H1 (cell line): ENCODE results near the gene NPFFR1.

Experiments used
- CTCF ChIP-seq, 3 experiments: IDR thresholded peaks; 1 replicate in 2 of 3; 2 replicates in 1 of 3; pipeline versions ENCODE4 v1.5.1 to v1.6.1; 2011; ENCODE audit warnings: low read length in 3 of 3, mild to moderate bottlenecking in 3 of 3, inconsistent platforms in 2 of 3, low read depth in 1 of 3, moderate library complexity in 1 of 3; ENCODE audit not compliant: insufficient read depth in 1 of 3; ENCODE audit errors: control extremely low read depth in 1 of 3
- EZH2 ChIP-seq: fragments of 200-600 bp; sonication (generic); IDR thresholded peaks from 2 replicates; pipeline ENCODE4 v1.7.1; 2012; ENCODE audit warnings: low read depth, mild to moderate bottlenecking, moderate library complexity, low read length, inconsistent platforms; ENCODE audit not compliant: severe bottlenecking

- TF ChIP-seq CTCF (IDR thresholded peaks at IDR 0.05; ENCODE audit: control extremely low read depth in 1 of 3, insufficient read depth in 1 of 3, low read depth in 1 of 3, low read length in 3 of 3) (no peak), EZH2 (no peak)
These were observed 11.5 kb upstream of the NPFFR1 start for GRCh38 chr10:70295321-70295720.
